Neural cell (in vitro differentiated cells): Measurements from ENCODE around the gene CCKAR.

Experiments used
- CTCF ChIP-seq: fragments of 450-650 bp; IDR thresholded peaks from 2 replicates; pipeline ENCODE4 v1.5.1; 2014; ENCODE audit warnings: antibody characterized with exemption, mild to moderate bottlenecking, moderate library complexity; ENCODE audit not compliant: poor library complexity, severe bottlenecking
- EP300 ChIP-seq: fragments of 450-650 bp; conservative IDR thresholded peaks from 2 replicates; pipeline ENCODE4 v1.6.1; 2014; ENCODE audit warnings: antibody characterized with exemption, mild to moderate bottlenecking, moderate library complexity; ENCODE audit not compliant: poor library complexity, severe bottlenecking
- EZH2 ChIP-seq: fragments of 200-600, 300-800 bp; shearing (Covaris generic), sonication (generic); IDR thresholded peaks from 2 replicates; pipeline ENCODE4 v1.6.1; 2014; ENCODE audit warnings: antibody characterized with exemption, low read length, borderline replicate concordance, mild to moderate bottlenecking; ENCODE audit not compliant: insufficient read depth, poor library complexity, severe bottlenecking
- MXI1 ChIP-seq: fragments of 450-650 bp; conservative IDR thresholded peaks from 2 replicates; pipeline ENCODE4 v1.6.1; 2014; ENCODE audit warnings: antibody characterized with exemption, mild to moderate bottlenecking; ENCODE audit not compliant: poor library complexity, severe bottlenecking
- POLR2AphosphoS5 ChIP-seq: IDR thresholded peaks from 2 replicates; pipeline ENCODE4 v1.6.1; 2012
- RAD21 ChIP-seq: fragments of 450-650 bp; conservative IDR thresholded peaks from 2 replicates; pipeline ENCODE4 v1.6.1; 2014; ENCODE audit warnings: antibody characterized with exemption, mild to moderate bottlenecking, moderate library complexity
- SMC3 ChIP-seq: fragments of 450-650 bp; conservative IDR thresholded peaks from 2 replicates; pipeline ENCODE4 v1.6.1; 2014; ENCODE audit warnings: antibody characterized with exemption, mild to moderate bottlenecking, moderate library complexity; ENCODE audit not compliant: poor library complexity

GRCh38 chr4:26484516-26484915 lies 5.8 kb downstream of the CCKAR start:
- TF ChIP-seq CTCF (no peak), RAD21 (no peak), EZH2 (no peak), EP300 (no peak), POLR2AphosphoS5 (no peak), MXI1 (no peak), SMC3 (no peak)
